Activated CD4-positive, alpha-beta T cell treated with anti-CD3 and anti-CD28 coated beads for 48 hours (primary cell): Measurements from ENCODE around the gene MCOLN1.

ENCODE experiments used
- DNase-seq: peaks from one replicate; pipeline ENCODE4 v3.0.0-alpha.2; 2020

MCOLN1 gene

GRCh38 chr19:7522072-7522922 lies at the start of gene MCOLN1:
MCOLN1 (plus strand) TSS chr19:7522624; CDS start chr19:7522751, 127 bp downstream.
- peak; percentile 100 for DNase-seq

- no peak for DNase-seq
Measured at GRCh38 chr19:7475665-7476064, 46.8 kb upstream of the MCOLN1 start.

GRCh38 chr19:7476241-7476640 lies 46.2 kb upstream of the MCOLN1 start:
- DNase-seq = no peak

GRCh38 chr19:7476777-7477494 lies 45.5 kb upstream of the MCOLN1 start:
- DNase-seq = no peak

- no peak for DNase-seq
Measured at GRCh38 chr19:7477758-7478157, 44.7 kb upstream of the MCOLN1 start.

- DNase-seq = no peak
Measured at GRCh38 chr19:7478173-7478842, 44.1 kb upstream of the MCOLN1 start.

- no peak for DNase-seq
Measured at GRCh38 chr19:7478843-7479227, 43.6 kb upstream of the MCOLN1 start.

GRCh38 chr19:7480222-7480969 lies 42.0 kb upstream of the MCOLN1 start:
- no peak for DNase-seq

- DNase-seq = no peak
Measured at GRCh38 chr19:7480970-7481255, 41.5 kb upstream of the MCOLN1 start.

- DNase-seq = peak; percentile 23
Measured at GRCh38 chr19:7482584-7483439, 39.6 kb upstream of the MCOLN1 start.

GRCh38 chr19:7483720-7484201 lies 38.7 kb upstream of the MCOLN1 start:
- no peak for DNase-seq

GRCh38 chr19:7486923-7487322 lies 35.5 kb upstream of the MCOLN1 start:
- no peak for DNase-seq

GRCh38 chr19:7488736-7489353 lies 33.6 kb upstream of the MCOLN1 start, which contains the start of gene PEX11G:
PEX11G (minus strand) TSS chr19:7489035; CDS start chr19:7489010, 25 bp downstream.
- DNase-seq = peak; percentile 93

- DNase-seq = no peak
Measured at GRCh38 chr19:7489609-7490044, 32.8 kb upstream of the MCOLN1 start.

- DNase-seq = peak; percentile 75
Measured at GRCh38 chr19:7492142-7492541, 30.3 kb upstream of the MCOLN1 start.

GRCh38 chr19:7492558-7492957 lies 29.9 kb upstream of the MCOLN1 start:
- no peak for DNase-seq

- no peak for DNase-seq
Measured at GRCh38 chr19:7494416-7495098, 27.9 kb upstream of the MCOLN1 start.

- no peak for DNase-seq
Measured at GRCh38 chr19:7497292-7497691, 25.1 kb upstream of the MCOLN1 start.

GRCh38 chr19:7500811-7501450 lies 21.5 kb upstream of the MCOLN1 start:
- DNase-seq = peak; percentile 80

- no peak for DNase-seq
Measured at GRCh38 chr19:7502552-7502951, 19.9 kb upstream of the MCOLN1 start.
